IMR-90 (cell line): Measurements from ENCODE around the gene KAT14. TPM values are rescaled to one million over a fixed set of nuclear protein-coding genes. Genes with fewer than 3 reads are reported as not detected.

Experiments used
- ATAC-seq: fragments of 200-7000 bp; cut with Tn5 transposase; 2 replicates; pipeline ENCODE4 v1.9.1; 2020; ENCODE audit warnings: low read depth, mild to moderate bottlenecking, moderate library complexity
- BruUV-seq: library from RNA; stranded (reverse); fragments of 400-500 nt; replicated peaks from 2 replicates; lab custom pipeline; 2021; lab: Mats Ljungman, UMichigan
- CTCF ChIA-PET: fragments of 300-600 bp; formaldehyde crosslinking; extraction: SDS; loops from one replicate; lab custom pipeline; 2021; ENCODE audit warnings: antibody characterized with exemption; lab: Yijun Ruan, JAX
- POLR2A ChIA-PET: fragments of 300-600 bp; sonication (Branson Sonifier 250); formaldehyde crosslinking; loops from one replicate; lab custom pipeline; 2022; ENCODE audit warnings: antibody characterized with exemption; ENCODE audit not compliant: unreplicated experiment; lab: Charles Lee
- DNase-seq: peaks from one replicate; pipeline ENCODE4 v3.0.0; 2013
- H2AFZ ChIP-seq: replicated peaks from 2 replicates; pipeline ENCODE3; 2013; ENCODE audit warnings: low read length, mild to moderate bottlenecking; ENCODE audit not compliant: poor library complexity
- H2AK5ac ChIP-seq: 2 replicates; pipeline ENCODE4 v1.6.1; 2013; ENCODE audit warnings: low read depth, low read length, inconsistent platforms
- H2AK9ac ChIP-seq: replicated peaks from 2 replicates; pipeline ENCODE3; 2013; ENCODE audit warnings: mild to moderate bottlenecking, low read depth, low read length, moderate library complexity; ENCODE audit not compliant: poor library complexity
- H2BK120ac ChIP-seq: 2 replicates; pipeline ENCODE4 v1.6.1; 2013; ENCODE audit warnings: low read depth, low read length, inconsistent platforms
- H2BK15ac ChIP-seq: 3 replicates; pipeline ENCODE4 v1.6.1; 2013; ENCODE audit warnings: low read depth, low read length, inconsistent platforms
- H2BK20ac ChIP-seq: 2 replicates; pipeline ENCODE4 v1.6.1; 2013; ENCODE audit warnings: low read depth, mild to moderate bottlenecking, inconsistent platforms, low read length, moderate library complexity
- H2BK5ac ChIP-seq: 2 replicates; pipeline ENCODE4 v1.6.1; 2013; ENCODE audit warnings: mild to moderate bottlenecking, low read depth, low read length, inconsistent platforms; ENCODE audit not compliant: poor library complexity, severe bottlenecking
- H3K14ac ChIP-seq: replicated peaks from 2 replicates; pipeline ENCODE4 v1.6.1; 2013; ENCODE audit warnings: low read depth, low read length, inconsistent platforms
- H3K18ac ChIP-seq: 2 replicates; pipeline ENCODE4 v1.6.1; 2013; ENCODE audit warnings: low read depth, low read length, control low read depth
- H3K23ac ChIP-seq: 2 replicates; pipeline ENCODE4 v1.6.1; 2013; ENCODE audit warnings: low read depth, low read length, inconsistent platforms
- H3K27ac ChIP-seq: 2 replicates; pipeline ENCODE4 v1.5.1; 2013; ENCODE audit warnings: mild to moderate bottlenecking, control low read depth, low read length; ENCODE audit not compliant: insufficient read depth
- H3K27me3 ChIP-seq: 2 replicates; pipeline ENCODE4 v1.6.1; 2013; ENCODE audit warnings: low read length; ENCODE audit not compliant: control insufficient read depth, insufficient read depth
- H3K36me3 ChIP-seq: 2 replicates; pipeline ENCODE4 v1.6.1; 2013; ENCODE audit warnings: low read length, mixed read lengths; ENCODE audit not compliant: control insufficient read depth, insufficient read depth
- H3K4ac ChIP-seq: 2 replicates; pipeline ENCODE4 v1.6.1; 2013; ENCODE audit warnings: low read depth, low read length, inconsistent platforms
- H3K4me1 ChIP-seq: 2 replicates; pipeline ENCODE4 v1.6.1; 2013; ENCODE audit warnings: low read length, mixed read lengths; ENCODE audit not compliant: control insufficient read depth, insufficient read depth
- H3K4me2 ChIP-seq: 2 replicates; pipeline ENCODE4 v1.6.1; 2013; ENCODE audit warnings: low read depth, mild to moderate bottlenecking, control low read depth, low read length, moderate library complexity
- H3K4me3 ChIP-seq: 2 replicates; pipeline ENCODE4 v1.5.1; 2013; ENCODE audit warnings: low read depth, mild to moderate bottlenecking, control low read depth, low read length, moderate library complexity; ENCODE audit not compliant: insufficient read depth
- H3K56ac ChIP-seq: 2 replicates; pipeline ENCODE4 v1.6.1; 2013; ENCODE audit warnings: low read length, inconsistent platforms; ENCODE audit not compliant: insufficient read depth; ENCODE audit errors: extremely low read depth
- H3K79me1 ChIP-seq, 2 experiments: 2 replicates each; pipeline ENCODE4 v1.6.1; 2013; ENCODE audit warnings: low read length in 2 of 2, inconsistent platforms in 1 of 2, low read depth in 1 of 2
- H3K9ac ChIP-seq: 2 replicates; pipeline ENCODE4 v1.6.1; 2013; ENCODE audit warnings: low read depth, low read length, control low read depth
- H3K9me1 ChIP-seq: 2 replicates; pipeline ENCODE4 v1.6.1; 2013; ENCODE audit warnings: low read length, inconsistent platforms; ENCODE audit not compliant: insufficient read depth
- H3K9me3 ChIP-seq: 2 replicates; pipeline ENCODE4 v1.6.1; 2013; ENCODE audit warnings: low read length; ENCODE audit not compliant: control insufficient read depth, insufficient read depth
- H4K20me1 ChIP-seq: 2 replicates; pipeline ENCODE4 v1.6.1; 2013; ENCODE audit warnings: low read length, inconsistent platforms; ENCODE audit not compliant: insufficient read depth
- H4K5ac ChIP-seq: 2 replicates; pipeline ENCODE4 v1.6.1; 2013; ENCODE audit warnings: mild to moderate bottlenecking, low read depth, low read length, control low read depth
- H4K8ac ChIP-seq, 2 experiments: 2 replicates each; pipeline ENCODE4 v1.6.1; 2013; ENCODE audit warnings: low read depth in 2 of 2, low read length in 2 of 2, control low read depth in 1 of 2, inconsistent platforms in 1 of 2
- H4K91ac ChIP-seq: 2 replicates; pipeline ENCODE4 v1.6.1; 2013; ENCODE audit warnings: low read depth, low read length, inconsistent platforms; ENCODE audit not compliant: insufficient read depth
- MAFK ChIP-seq: IDR thresholded peaks from 2 replicates; pipeline ENCODE4 v1.6.1; 2012; ENCODE audit warnings: low read depth, low read length, improper control_type of control experiment
- SMC3 ChIP-seq: fragments of 150-350 bp; IDR thresholded peaks from 2 replicates; pipeline ENCODE4 v1.6.1; 2016; ENCODE audit warnings: low read depth, mild to moderate bottlenecking, antibody characterized with exemption, low read length, moderate library complexity
- USF2 ChIP-seq: fragments of 150-350 bp; IDR thresholded peaks from 2 replicates; pipeline ENCODE4 v1.6.1; 2017; ENCODE audit warnings: mild to moderate bottlenecking, antibody characterized with exemption, low read length, low read depth
- WGBS, 2 experiments: methylation state at CpG; one replicate each; pipeline versions ENCODE4 v1.1.5 to v1.1.7; 2013; ENCODE audit warnings: missing lambda C conversion rate in 2 of 2; ENCODE audit not compliant: insufficient read length in 1 of 2; ENCODE audit errors: extremely low coverage in 2 of 2; 5-methylcytosine and 5-hydroxymethylcytosine counted together
- dilution Hi-C: fragments of 300-500 bp; cut with HindIII; formaldehyde crosslinking; loops from one replicate; pipeline ENCODE4 v1.14.3; 2018; ENCODE audit warnings: low sequenced_read_pairs; ENCODE audit not compliant: unreplicated experiment
- in situ Hi-C: fragments of 300-500 bp; cut with MboI; formaldehyde crosslinking; loops from 3 replicates; pipeline ENCODE4 v1.14.3; 2019; ENCODE audit warnings: low sequenced_read_pairs, inconsistent platforms, mixed read lengths
- intact Hi-C: fragments of 100-400 bp; cut with micrococcal nuclease; formaldehyde crosslinking; loops from 2 replicates; pipeline ENCODE4 v1.10.0; 2022
- polyA plus RNA-seq, 3 experiments: library from polyadenylated mRNA; depleted of rRNA; stranded (reverse); fragments of >200 nt; gene quantifications; 2 replicates each; pipeline ENCODE4 v1.2.3, GENCODE V29; 2012; ENCODE audit warnings: low replicate concordance in 1 of 3
- total RNA-seq: library from RNA; depleted of rRNA; stranded (reverse); fragments of >200 nt; gene quantifications from 2 replicates; pipeline ENCODE4 v1.2.3, GENCODE V29; 2012

KAT14 gene
- total and polyA plus RNA-seq, 2 of the 4 experiments (the other 2 are of a cell fraction): 6.7 to 12.4 TPM

GRCh38 chr20:18187020-18187419, 49.4 kb downstream of the KAT14 start:
- no TSS peak for BruUV-seq
- Histone ChIP-seq H4K5ac (no peak overlapping the region), H3K23ac (no peak overlapping the region), H4K20me1 (no peaks in the 10 kb centered on the region), H3K4me3 (no peak overlapping the region), H2BK20ac (no peak overlapping the region), H3K27me3 (no peaks in the 10 kb centered on the region), H3K27ac (no peak overlapping the region), H3K56ac (no peak overlapping the region), H2BK5ac (no peak overlapping the region), H3K9me3 (no peaks in the 10 kb centered on the region), H3K4me2 (no peak overlapping the region), H3K9ac (no peak overlapping the region), H3K18ac (no peak overlapping the region), H2AK5ac (no peak overlapping the region), H2AFZ (no peak overlapping the region), H2AK9ac (no peak overlapping the region), H3K79me1 (no peaks in the 10 kb centered on the region), H2BK15ac (no peak overlapping the region), H3K9me1 (peaks cover 2% of the 10 kb centered on the region; the same call in 1 of the 2 replicates), H2BK120ac (no peak overlapping the region), H3K4ac (no peak overlapping the region), H4K91ac (no peak overlapping the region), H4K8ac (no peak overlapping the region), H3K4me1 (no peaks in the 10 kb centered on the region), H3K36me3 (peaks cover 28% of the 10 kb centered on the region), H3K14ac (no peak overlapping the region)
- no peak for TF ChIP-seq USF2
- no peak for TF ChIP-seq MAFK
- TF ChIP-seq SMC3: no peak
- CTCF ChIA-PET: no interaction called here
- DNase-seq (no peak), ATAC-seq (no peak)
- dilution Hi-C loops: no loop called here
- intact Hi-C loops: no loop called here
- in situ Hi-C loops: no loop called here
- POLR2A ChIA-PET: no interaction called here
- 67% methylated on average over 2 of the region's 5 CpGs; no CpG with 5 or more reads in 1 of the 2 experiments for WGBS, 2 experiments
